Activated naive CD4-positive, alpha-beta T cell treated with anti-CD3 and anti-CD28 coated beads, Interleukin-2, amount 10 ng/mL, durations not matched to agents 7 days and 5 days (primary cell): ENCODE measurements around the gene LNPEP.
"Not testable (repeated sequence)": the region's sequence is repeated elsewhere in the genome, so short reads cannot be mapped to it uniquely, and the experiment has no call there.

Experiments used
- CTCF ChIA-PET: fragments of 350-600 bp; sonication (Branson Sonifier 250); formaldehyde crosslinking; loops from one replicate; lab custom pipeline; 2021; ENCODE audit warnings: antibody characterized with exemption; lab: Charles Lee
- DNase-seq: peaks from one replicate; pipeline ENCODE4 v3.0.0-alpha.2; 2020
- H3K27ac Mint-ChIP-seq: one replicate; pipeline ENCODE4 v1.8.0; 2021; ENCODE audit warnings: mild to moderate bottlenecking, moderate library complexity, mixed read lengths
- H3K27me3 Mint-ChIP-seq: one replicate; pipeline ENCODE4 v1.8.0; 2021; ENCODE audit warnings: mild to moderate bottlenecking, mixed read lengths
- H3K36me3 Mint-ChIP-seq: one replicate; pipeline ENCODE4 v1.8.0; 2021; ENCODE audit warnings: mixed read lengths
- H3K4me1 Mint-ChIP-seq: one replicate; pipeline ENCODE4 v1.8.0; 2021; ENCODE audit warnings: mixed read lengths
- H3K4me3 Mint-ChIP-seq: one replicate; pipeline ENCODE4 v1.8.0; 2021; ENCODE audit warnings: mild to moderate bottlenecking, moderate library complexity, mixed read lengths
- H3K9me3 Mint-ChIP-seq: one replicate; pipeline ENCODE4 v1.8.0; 2021; ENCODE audit warnings: mixed read lengths

Gene LNPEP

GRCh38 chr5:96913233-96913632 lies 22.6 kb upstream of the LNPEP start:
- DNase-seq: no peak
- Mint-ChIP-seq H3K4me3 (no peak overlapping the region), H3K4me1 (peaks cover 7% of the 10 kb centered on the region), H3K27ac (no peak overlapping the region), H3K27me3 (no peaks in the 10 kb centered on the region), H3K9me3 (no peaks in the 10 kb centered on the region), H3K36me3 (peaks cover 63% of the 10 kb centered on the region)
- CTCF ChIA-PET: no interaction called here

GRCh38 chr5:96919754-96920197 lies 16.1 kb upstream of the LNPEP start:
- Mint-ChIP-seq H3K4me1 (peaks cover 42% of the 10 kb centered on the region), H3K27ac (no peak overlapping the region), H3K9me3 (no peaks in the 10 kb centered on the region), H3K27me3 (no peaks in the 10 kb centered on the region), H3K4me3 (no peak overlapping the region), H3K36me3 (peaks cover 64% of the 10 kb centered on the region)
- no peak for DNase-seq
- CTCF ChIA-PET: no interaction called here

- Mint-ChIP-seq H3K4me3 (no peak overlapping the region), H3K36me3 (peaks cover 66% of the 10 kb centered on the region), H3K27me3 (no peaks in the 10 kb centered on the region), H3K27ac (no peak overlapping the region), H3K9me3 (no peaks in the 10 kb centered on the region), H3K4me1 (peaks cover 49% of the 10 kb centered on the region)
- CTCF ChIA-PET: interaction anchor here (0.9 kb wide), 1 partner anchor 52 kb away, joined by 3 read pairs; no protein-coding TSS in a partner anchor
- no peak for DNase-seq
These were observed 15.0 kb upstream of the LNPEP start for GRCh38 chr5:96920744-96921355.

GRCh38 chr5:96922499-96923244 lies 13.2 kb upstream of the LNPEP start:
- CTCF ChIA-PET: interaction anchor here (0.6 to 0.8 kb wide), 2 partner anchors 51 to 54 kb away, joined by 3 read pairs; no protein-coding TSS in a partner anchor
- Mint-ChIP-seq H3K4me1 (peaks cover 51% of the 10 kb centered on the region), H3K36me3 (peaks cover 55% of the 10 kb centered on the region), H3K9me3 (no peaks in the 10 kb centered on the region), H3K27me3 (no peaks in the 10 kb centered on the region), H3K27ac (peak overlapping the region; percentile 74), H3K4me3 (no peak overlapping the region)
- DNase-seq: no peak

- peak overlapping the region; percentile 75 for H3K27ac Mint-ChIP-seq
- CTCF ChIA-PET: interaction anchor here (1.3 kb wide), 1 partner anchor 55 kb away, joined by 5 read pairs; no protein-coding TSS in a partner anchor
- no peaks in the 10 kb centered on the region for H3K9me3 Mint-ChIP-seq
- no peaks in the 10 kb centered on the region for H3K27me3 Mint-ChIP-seq
- H3K4me1 Mint-ChIP-seq: peaks cover 49% of the 10 kb centered on the region
- DNase-seq: peak; percentile 25
- H3K4me3 Mint-ChIP-seq: no peak overlapping the region
- H3K36me3 Mint-ChIP-seq: peaks cover 54% of the 10 kb centered on the region
These were observed 11.8 kb upstream of the LNPEP start for GRCh38 chr5:96924016-96924443.

- Mint-ChIP-seq H3K36me3 (peaks cover 50% of the 10 kb centered on the region), H3K4me3 (no peak overlapping the region), H3K27ac (no peak overlapping the region), H3K4me1 (peaks cover 54% of the 10 kb centered on the region), H3K27me3 (no peaks in the 10 kb centered on the region), H3K9me3 (no peaks in the 10 kb centered on the region)
- CTCF ChIA-PET: no interaction called here
- DNase-seq: no peak
These were observed 9.6 kb upstream of the LNPEP start for GRCh38 chr5:96926276-96926675.

- DNase-seq: no peak
- Mint-ChIP-seq H3K27me3 (no peaks in the 10 kb centered on the region), H3K4me1 (peaks cover 58% of the 10 kb centered on the region), H3K9me3 (no peaks in the 10 kb centered on the region), H3K36me3 (peaks cover 50% of the 10 kb centered on the region), H3K4me3 (no peak overlapping the region), H3K27ac (no peak overlapping the region)
- CTCF ChIA-PET: no interaction called here
These were observed 8.9 kb upstream of the LNPEP start for GRCh38 chr5:96927008-96927407.

- H3K4me1 Mint-ChIP-seq: peaks cover 59% of the 10 kb centered on the region
- no peak overlapping the region for H3K27ac Mint-ChIP-seq
- no peaks in the 10 kb centered on the region for H3K27me3 Mint-ChIP-seq
- H3K4me3 Mint-ChIP-seq: no peak overlapping the region
- DNase-seq: no peak
- no peaks in the 10 kb centered on the region for H3K9me3 Mint-ChIP-seq
- peaks cover 47% of the 10 kb centered on the region for H3K36me3 Mint-ChIP-seq
- CTCF ChIA-PET: no interaction called here
These were observed 6.8 kb upstream of the LNPEP start for GRCh38 chr5:96928931-96929708.

GRCh38 chr5:96930058-96930457 lies 5.8 kb upstream of the LNPEP start:
- H3K36me3 Mint-ChIP-seq: peaks cover 44% of the 10 kb centered on the region
- CTCF ChIA-PET: no interaction called here
- no peak overlapping the region for H3K4me3 Mint-ChIP-seq
- peak overlapping the region; percentile 28 for H3K27ac Mint-ChIP-seq
- no peaks in the 10 kb centered on the region for H3K9me3 Mint-ChIP-seq
- peaks cover 53% of the 10 kb centered on the region for H3K4me1 Mint-ChIP-seq
- DNase-seq: no peak
- H3K27me3 Mint-ChIP-seq: no peaks in the 10 kb centered on the region

GRCh38 chr5:96930589-96930988 lies 5.3 kb upstream of the LNPEP start:
- H3K27me3 Mint-ChIP-seq: no peaks in the 10 kb centered on the region
- H3K27ac Mint-ChIP-seq: peak overlapping the region; percentile 25
- no peak overlapping the region for H3K4me3 Mint-ChIP-seq
- peaks cover 50% of the 10 kb centered on the region for H3K4me1 Mint-ChIP-seq
- DNase-seq: no peak
- peaks cover 41% of the 10 kb centered on the region for H3K36me3 Mint-ChIP-seq
- CTCF ChIA-PET: interaction anchor here (2.1 kb wide), 1 partner anchor 61 kb away, joined by 6 read pairs; no protein-coding TSS in a partner anchor
- H3K9me3 Mint-ChIP-seq: no peaks in the 10 kb centered on the region

GRCh38 chr5:96931037-96931436 lies 4.8 kb upstream of the LNPEP start:
- Mint-ChIP-seq H3K36me3 (peaks cover 40% of the 10 kb centered on the region), H3K4me3 (peak overlapping the region; percentile 84), H3K4me1 (peaks cover 50% of the 10 kb centered on the region), H3K27ac (peak overlapping the region; percentile 99)
- DNase-seq, H3K9me3 Mint-ChIP-seq, H3K27me3 Mint-ChIP-seq: not testable (repeated sequence)
- CTCF ChIA-PET: interaction anchor here (1.5 to 2.1 kb wide), 2 partner anchors 62 to 66 kb away, joined by 3 to 6 read pairs; no protein-coding TSS in a partner anchor

- H3K27ac Mint-ChIP-seq: peak overlapping the region; percentile 99
- H3K27me3 Mint-ChIP-seq: no peaks in the 10 kb centered on the region
- CTCF ChIA-PET: interaction anchor here (1.0 to 2.1 kb wide), 3 partner anchors 62 to 124 kb away, joined by 3 to 6 read pairs (median 4); partner anchors contain the start of gene ERAP1
- H3K9me3 Mint-ChIP-seq: no peaks in the 10 kb centered on the region
- peaks cover 39% of the 10 kb centered on the region for H3K36me3 Mint-ChIP-seq
- peak overlapping the region; percentile 84 for H3K4me3 Mint-ChIP-seq
- no peak for DNase-seq
- H3K4me1 Mint-ChIP-seq: peaks cover 48% of the 10 kb centered on the region
These were observed 4.3 kb upstream of the LNPEP start for GRCh38 chr5:96931605-96932004.

GRCh38 chr5:96932026-96932425 lies 3.9 kb upstream of the LNPEP start:
- no peak for DNase-seq
- peaks cover 48% of the 10 kb centered on the region for H3K4me1 Mint-ChIP-seq
- CTCF ChIA-PET: interaction anchor here (1.0 to 2.1 kb wide), 3 partner anchors 63 to 124 kb away, joined by 3 to 6 read pairs (median 4); partner anchors contain the start of gene ERAP1
- H3K36me3 Mint-ChIP-seq: peaks cover 41% of the 10 kb centered on the region
- no peaks in the 10 kb centered on the region for H3K9me3 Mint-ChIP-seq
- H3K27me3 Mint-ChIP-seq: no peaks in the 10 kb centered on the region
- peak overlapping the region; percentile 84 for H3K4me3 Mint-ChIP-seq
- H3K27ac Mint-ChIP-seq: peak overlapping the region; percentile 99
